GM18520 (cell line): ENCODE results near the gene BST1.
"Not testable (repeated sequence)": the region's sequence is repeated elsewhere in the genome, so short reads cannot be mapped to it uniquely, and the experiment has no call there.

Source experiments
- ATAC-seq: cut with Tn5 transposase; IDR thresholded peaks from one replicate; pipeline ENCODE4 v1.9.1; 2021; ENCODE audit not compliant: unreplicated experiment

The BST1 gene

GRCh38 chr4:15742083-15742582 is 39.3 kb downstream of the BST1 start:
- ATAC-seq: no peak

GRCh38 chr4:15742637-15743036 is 39.8 kb downstream of the BST1 start:
- no peak for ATAC-seq

- ATAC-seq: no peak
Measured at GRCh38 chr4:15744016-15744545, 41.2 kb downstream of the BST1 start.

- no peak for ATAC-seq
Measured at GRCh38 chr4:15746110-15746509, 43.2 kb downstream of the BST1 start.

GRCh38 chr4:15749001-15749400 is 46.1 kb downstream of the BST1 start:
- no peak for ATAC-seq

GRCh38 chr4:15751153-15751552 is 48.3 kb downstream of the BST1 start:
- no peak for ATAC-seq

GRCh38 chr4:15753081-15753480 is 50.2 kb downstream of the BST1 start:
- ATAC-seq: no peak

GRCh38 chr4:15753786-15754185 is 50.9 kb downstream of the BST1 start:
- ATAC-seq: no peak

- no peak for ATAC-seq
Measured at GRCh38 chr4:15754323-15754722, 51.5 kb downstream of the BST1 start.

GRCh38 chr4:15755321-15756155 is 52.7 kb downstream of the BST1 start:
- peak; percentile 28 for ATAC-seq

GRCh38 chr4:15756361-15756861 is 53.5 kb downstream of the BST1 start:
- ATAC-seq: peak; percentile 85

- no peak for ATAC-seq
Measured at GRCh38 chr4:15757054-15757453, 54.2 kb downstream of the BST1 start.

- no peak for ATAC-seq
Measured at GRCh38 chr4:15758294-15758693, 55.4 kb downstream of the BST1 start.

- ATAC-seq: not testable (repeated sequence)
Measured at GRCh38 chr4:15762460-15762859, 59.6 kb downstream of the BST1 start.

GRCh38 chr4:15765391-15765790 is 62.5 kb downstream of the BST1 start:
- no peak for ATAC-seq

- ATAC-seq: no peak
Measured at GRCh38 chr4:15765910-15766697, 63.2 kb downstream of the BST1 start.

- no peak for ATAC-seq
Measured at GRCh38 chr4:15766821-15767220, 64.0 kb downstream of the BST1 start.

- no peak for ATAC-seq
Measured at GRCh38 chr4:15769202-15769601, 66.3 kb downstream of the BST1 start.

GRCh38 chr4:15771216-15772058 is 68.6 kb downstream of the BST1 start:
- peak; percentile 87 for ATAC-seq

- ATAC-seq: no peak
Measured at GRCh38 chr4:15774020-15774420, 71.2 kb downstream of the BST1 start.
